GM18909 (cell line): Measurements from ENCODE around the gene ZNF541.
"Not testable (repeated sequence)": the region's sequence is repeated elsewhere in the genome, so short reads cannot be mapped to it uniquely, and the experiment has no call there.

Source experiments
- ATAC-seq: cut with Tn5 transposase; IDR thresholded peaks from one replicate; pipeline ENCODE4 v1.9.1; 2021; ENCODE audit warnings: mild to moderate bottlenecking; ENCODE audit not compliant: unreplicated experiment, poor library complexity

Gene ZNF541

DNA sequence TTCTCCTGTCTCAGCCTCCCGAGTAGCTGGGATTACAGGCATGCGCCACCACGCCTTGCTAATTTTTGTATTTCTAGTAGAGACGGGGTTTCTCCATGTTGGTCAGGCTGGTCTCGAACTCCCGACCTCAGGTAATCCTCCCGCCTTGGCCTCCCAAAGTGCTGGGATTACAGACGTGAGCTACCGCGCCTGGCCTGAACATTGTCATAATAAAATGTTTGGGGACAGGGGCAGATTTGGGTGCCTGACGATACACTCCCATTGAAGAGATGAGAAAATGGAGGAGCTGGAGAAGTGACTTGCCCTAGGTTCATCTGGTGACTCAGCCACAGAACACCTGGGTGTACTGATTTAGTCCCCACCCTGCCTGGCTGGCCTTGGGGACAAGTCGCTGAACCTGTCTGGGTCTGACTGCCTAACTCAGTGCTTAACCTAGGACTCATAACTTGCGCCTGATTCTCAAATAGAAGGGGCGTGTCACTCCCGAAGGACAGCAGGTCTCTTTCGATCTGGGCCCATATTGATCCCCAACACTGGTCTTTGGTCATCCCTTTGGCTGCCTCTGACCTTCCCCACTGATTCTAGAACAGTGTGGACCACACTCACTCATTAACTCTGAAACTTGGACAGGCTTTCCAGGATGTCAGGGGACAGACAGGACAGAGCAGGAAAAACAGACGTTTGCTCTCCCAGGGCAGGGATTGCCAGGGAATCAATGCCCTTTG, 28.4 kb upstream of the ZNF541 start:
- ATAC-seq = no peak

DNA sequence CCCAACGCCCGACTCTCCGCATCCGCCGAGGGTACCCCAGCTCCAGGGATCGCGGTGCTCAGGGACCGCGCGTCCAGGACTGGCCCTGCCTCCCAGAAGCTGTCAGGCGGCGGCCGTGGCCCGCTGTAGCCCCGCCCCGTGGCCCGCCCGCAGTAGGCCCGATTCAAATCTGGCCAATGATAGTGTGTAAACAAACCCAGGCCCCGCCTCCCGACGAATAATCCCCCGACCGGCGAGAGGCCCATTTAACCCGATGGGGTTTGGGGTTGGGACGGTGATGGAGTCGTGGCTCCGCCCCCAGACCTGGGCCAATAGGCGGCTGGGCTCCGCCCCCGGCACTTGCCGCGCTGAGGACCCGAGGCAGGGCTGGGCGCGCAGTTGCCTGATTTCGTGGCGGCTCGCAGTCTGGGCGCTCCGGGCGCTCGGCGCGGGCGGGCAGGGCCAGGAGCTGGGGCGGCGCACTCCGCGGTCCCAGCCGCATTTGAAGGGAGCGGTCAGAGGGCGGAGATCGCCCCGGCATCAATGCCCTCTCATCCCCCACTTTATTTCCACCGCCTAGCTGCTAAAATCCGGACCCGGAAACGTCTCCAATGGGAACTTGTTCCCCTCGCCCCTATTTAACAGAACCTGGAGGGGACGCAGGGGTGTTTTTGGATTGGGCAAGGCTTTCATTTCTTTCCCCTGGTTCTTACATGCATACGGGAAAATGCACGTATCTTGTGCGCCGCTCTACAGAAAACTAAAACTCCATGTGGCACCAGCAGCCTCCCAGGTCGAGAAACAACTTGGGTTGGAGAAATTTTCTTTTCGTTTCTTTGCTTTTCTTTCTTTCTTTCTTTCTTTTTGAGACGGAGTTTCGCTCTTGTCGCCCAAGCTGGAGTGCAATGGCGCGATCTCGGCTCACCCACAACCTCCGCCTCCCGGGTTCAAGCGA, 27.6 kb upstream of the ZNF541 start:
- peak; percentile 93 for ATAC-seq

DNA sequence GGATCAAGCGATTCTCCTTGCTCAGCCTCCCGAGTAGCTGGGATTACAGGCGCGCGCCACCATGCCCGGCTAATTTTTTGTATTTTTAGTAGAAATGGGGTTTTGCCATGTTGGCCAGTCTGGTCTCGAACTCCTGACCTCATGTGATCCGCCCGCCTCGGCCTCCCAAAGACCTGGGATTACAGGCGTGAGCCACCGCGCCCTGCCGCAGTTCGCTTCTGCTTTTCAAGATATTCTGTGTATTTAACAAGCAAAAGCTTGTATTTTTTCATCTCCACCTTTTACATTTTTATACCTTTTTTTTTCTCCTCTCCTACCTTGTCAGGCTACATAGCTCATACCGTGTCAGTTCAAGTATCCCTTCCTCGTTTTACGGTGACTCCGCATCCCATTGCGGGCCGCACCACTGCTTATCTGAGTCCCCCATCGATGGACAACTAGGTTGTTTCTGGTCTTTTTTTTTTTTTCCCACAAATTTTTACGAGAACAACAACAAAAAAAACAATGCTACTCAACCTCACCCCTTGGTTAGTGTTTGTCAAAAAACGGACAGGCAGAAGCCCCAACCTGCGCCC, 26.8 kb upstream of the ZNF541 start:
- not testable (repeated sequence) for ATAC-seq

DNA sequence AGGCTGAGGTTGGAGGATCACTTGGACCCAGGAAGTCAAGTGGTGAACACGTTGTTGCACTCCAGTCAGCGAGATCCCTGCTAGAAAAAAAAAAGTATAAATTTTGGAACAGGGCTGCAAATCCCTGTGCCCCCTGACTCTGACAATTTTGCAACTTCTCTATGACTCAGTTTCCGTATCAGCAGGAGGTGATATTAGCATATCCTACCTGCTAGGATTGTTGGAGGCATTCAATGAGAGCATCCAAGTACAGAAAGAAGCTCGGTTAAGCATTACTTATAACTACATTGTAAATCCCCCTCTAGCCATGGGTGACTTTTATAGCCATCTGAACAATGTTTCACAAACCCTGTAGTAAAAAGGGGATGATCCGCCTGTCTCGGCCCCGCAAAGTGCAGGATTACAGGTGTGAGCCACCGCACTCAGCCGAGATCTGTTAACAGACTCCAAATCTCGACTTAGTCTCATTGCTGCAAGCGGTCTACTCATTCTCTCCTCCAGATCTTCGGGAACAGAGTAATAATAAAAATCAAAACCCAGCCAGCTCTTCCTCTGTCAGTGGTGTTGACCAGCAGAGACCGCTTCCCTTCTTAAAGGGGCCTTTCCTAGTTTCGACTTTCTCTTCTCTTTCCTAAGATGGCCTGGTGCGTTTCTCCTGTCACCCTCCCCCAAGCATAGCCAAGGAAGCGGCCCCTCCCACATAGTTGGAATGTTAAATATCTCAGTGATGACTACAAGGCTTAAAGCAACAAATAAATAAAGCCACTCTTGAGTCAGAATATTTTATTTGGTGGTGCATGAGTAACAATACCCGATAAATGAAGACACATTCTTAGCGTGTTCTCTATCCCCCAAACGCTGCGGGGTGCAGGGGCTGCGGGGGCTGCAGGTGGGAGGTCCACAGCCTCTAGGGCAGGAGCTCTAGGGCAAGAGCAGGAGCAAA, 25.7 kb upstream of the ZNF541 start:
- ATAC-seq = no peak

DNA sequence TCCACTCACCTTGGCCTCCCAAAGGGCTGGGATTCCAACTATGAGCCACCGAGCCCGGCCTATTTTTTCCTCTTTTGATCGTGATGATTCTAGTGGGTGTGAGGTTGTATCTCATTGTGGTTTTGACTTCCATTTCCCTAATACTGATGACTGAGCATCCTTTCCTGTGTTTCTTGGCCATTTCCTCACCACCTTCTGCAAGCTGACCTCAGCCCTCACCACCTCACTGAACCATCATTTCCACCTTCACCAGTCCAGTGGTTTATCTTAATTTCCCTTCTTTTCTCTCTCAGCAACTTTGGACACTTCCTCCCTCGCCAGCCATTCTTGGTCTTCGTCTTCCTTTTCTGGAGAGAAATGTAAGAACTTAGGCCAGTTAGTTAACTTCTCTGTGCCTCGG, 23.0 kb upstream of the ZNF541 start:
- no peak for ATAC-seq

DNA sequence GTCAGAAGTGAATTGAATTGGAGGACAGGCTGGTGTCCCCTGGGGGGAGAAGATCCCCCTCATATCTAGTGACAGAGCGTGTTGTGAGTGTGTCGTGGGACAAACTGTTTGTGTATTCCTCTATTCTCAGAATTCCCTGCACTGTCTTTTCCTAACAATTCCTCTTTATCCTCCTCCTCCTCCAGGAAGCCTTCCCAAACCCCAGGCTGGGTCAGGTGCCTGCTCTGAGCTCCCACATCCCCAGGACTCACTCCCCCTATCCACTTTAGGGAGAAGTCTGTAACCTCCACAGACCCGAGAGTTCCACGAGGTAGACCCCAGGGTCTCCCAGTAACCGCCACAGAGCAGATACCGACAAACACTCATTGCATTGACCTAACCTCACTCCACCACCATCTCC, 20.9 kb upstream of the ZNF541 start:
- no peak for ATAC-seq

DNA sequence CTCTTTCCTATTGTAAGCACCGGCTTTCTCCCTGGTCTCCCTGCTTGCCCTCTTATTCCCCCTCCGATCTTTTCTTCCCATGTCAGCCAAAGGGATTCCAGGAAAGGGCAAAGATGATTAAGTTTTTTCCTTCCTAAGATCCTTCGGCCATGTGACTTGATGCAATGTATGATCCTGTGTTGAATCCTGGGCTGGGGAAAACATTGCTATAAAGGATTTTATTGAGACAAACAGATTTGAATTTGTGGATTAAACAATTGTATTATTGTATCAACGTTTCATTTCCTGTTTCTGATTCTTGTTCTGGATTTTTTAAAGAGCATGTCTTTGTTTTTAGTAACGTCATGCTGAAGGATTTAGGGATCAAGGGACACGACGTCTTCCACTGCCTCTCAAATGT, 16.9 kb upstream of the ZNF541 start:
- ATAC-seq = no peak

DNA sequence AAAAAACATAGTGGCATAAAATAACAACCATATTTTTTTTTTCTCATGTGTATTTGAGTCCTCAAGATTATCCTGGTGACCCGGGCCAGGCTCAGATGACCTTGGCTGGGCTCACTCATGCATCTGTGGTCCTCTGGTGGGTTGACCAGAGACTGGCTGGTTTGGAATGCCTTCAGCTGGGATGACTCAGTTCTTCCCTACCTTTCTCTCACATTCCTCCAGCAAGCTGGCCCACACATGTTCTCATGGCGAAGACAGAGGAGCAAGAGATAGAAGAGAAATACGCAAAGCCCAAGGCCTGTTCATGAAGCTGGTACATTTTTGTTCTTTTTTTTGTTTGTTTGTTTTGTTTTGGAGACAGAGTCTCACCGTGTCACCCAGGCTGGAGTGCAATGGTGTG, 14.3 kb upstream of the ZNF541 start:
- no peak for ATAC-seq

DNA sequence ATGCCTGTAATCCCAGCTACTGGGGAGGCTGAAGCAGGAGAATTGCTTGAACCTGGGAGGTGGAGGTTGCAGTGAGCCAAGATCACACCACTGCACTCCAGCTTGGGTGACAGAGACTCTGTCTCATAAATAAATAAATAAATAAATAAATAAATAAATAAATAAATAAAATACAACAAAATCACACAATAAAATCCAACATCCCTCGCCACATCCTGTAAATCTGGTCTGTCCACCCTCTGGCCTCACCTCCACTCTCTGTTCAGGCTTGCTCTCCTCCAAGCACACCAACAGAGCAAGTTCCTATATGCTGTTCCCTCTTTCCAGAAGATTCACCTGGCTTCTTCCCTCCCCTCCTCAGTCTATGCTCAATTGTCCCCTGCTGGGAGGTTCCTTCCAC, 10.2 kb upstream of the ZNF541 start:
- not testable (repeated sequence) for ATAC-seq

DNA sequence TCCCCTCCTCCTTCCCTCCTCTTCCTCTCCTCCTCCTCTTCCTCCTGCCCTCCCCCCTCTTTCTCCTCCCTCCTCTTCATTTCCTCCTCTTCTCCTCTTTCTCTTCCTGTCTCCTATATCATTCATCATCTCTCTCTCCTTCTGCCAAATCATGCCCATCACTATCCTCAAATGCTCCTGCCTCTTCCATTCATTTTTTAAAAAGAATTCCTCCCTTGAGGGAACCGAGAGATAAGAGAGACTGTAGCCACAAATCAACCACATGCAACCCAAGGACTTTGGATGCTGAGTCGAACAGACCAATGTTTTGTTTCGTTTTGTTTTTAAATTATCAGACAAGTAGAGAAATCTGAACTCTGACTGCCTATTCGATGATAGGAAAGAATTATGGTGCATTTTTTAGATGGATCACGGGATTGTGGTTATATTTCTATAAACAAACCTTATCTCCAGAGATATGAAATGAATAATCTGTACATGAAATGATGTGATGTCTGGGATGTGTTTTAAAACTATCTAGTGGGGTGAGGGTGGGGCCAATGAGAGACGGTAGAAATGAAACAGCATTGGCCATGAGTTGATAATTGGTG, 9.5 kb upstream of the ZNF541 start:
- ATAC-seq = no peak

DNA sequence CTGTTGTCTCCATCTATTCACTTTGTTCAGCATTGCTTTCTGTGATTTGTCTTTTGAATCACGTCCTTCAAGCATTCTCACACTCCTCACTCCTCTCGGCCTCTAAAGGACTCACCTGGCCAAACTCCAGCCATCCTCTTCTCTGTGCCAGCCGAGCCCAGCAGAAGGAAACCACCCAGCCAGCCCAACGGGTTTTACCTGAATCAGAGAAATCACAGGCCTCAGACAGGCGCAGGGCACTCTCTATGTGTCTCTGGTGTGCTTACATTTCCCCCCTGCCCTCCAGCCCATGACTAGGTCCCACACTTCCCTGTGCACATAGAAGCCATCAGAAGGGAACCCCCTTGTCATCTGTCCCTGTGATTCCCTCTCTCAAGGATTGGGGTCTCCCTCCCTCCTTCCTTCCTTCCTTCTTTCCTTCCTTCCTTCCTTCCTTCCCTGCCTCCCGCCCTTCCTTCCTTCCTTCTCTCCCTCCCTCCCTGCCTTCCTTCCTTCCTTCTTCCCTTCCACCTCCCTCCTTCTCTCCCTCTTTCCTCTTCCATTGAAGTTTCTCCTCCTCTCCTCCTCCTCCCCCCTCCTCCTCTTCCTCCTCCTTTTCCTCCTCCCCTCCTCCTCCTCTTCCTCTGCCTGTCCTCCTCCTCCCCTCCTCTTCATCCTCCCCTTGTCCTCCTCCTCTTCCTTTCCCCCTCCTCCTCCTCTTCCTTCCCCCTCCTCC, 8.8 kb upstream of the ZNF541 start:
- ATAC-seq = no peak

DNA sequence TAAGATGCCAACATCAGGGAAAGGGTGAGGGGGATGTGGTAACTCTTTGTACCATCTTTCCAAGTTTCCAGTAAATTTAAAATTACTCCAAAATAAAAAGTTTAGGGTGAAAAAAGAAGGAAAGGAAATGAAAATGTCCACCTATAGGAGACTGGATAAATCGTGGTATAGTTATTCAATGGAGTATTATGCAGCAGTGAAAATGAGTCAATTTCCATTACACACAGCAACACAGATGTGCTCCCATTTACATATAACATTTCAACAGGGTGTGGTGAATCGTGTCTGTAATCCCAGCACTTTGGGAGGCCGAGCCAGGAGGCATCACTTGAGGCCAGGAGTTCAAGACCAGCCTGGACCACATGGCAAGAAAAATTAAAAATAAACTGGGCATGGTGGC, 7.4 kb upstream of the ZNF541 start:
- ATAC-seq = no peak

DNA sequence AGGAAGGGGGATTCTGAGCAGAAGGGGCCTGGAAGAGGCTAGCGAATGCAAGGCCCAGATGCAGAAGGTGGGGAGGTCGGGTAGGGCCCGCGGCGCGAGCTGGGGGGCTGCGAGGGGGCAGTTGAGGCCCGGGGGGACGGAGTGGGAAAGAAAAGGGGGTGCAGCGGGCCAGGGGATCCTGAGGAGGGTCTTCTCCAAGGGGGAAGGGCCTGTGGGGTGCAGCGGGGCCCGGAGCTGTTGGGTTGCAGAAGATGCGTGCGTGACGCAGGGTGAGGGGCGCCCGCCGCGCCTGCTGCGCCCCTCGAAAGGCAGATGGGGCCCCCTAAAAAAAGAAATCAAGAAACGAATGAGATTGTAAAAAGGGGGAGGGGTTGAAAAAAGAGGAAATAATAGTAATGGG, 313 bp downstream of the ZNF541 start:
- ATAC-seq = no peak

DNA sequence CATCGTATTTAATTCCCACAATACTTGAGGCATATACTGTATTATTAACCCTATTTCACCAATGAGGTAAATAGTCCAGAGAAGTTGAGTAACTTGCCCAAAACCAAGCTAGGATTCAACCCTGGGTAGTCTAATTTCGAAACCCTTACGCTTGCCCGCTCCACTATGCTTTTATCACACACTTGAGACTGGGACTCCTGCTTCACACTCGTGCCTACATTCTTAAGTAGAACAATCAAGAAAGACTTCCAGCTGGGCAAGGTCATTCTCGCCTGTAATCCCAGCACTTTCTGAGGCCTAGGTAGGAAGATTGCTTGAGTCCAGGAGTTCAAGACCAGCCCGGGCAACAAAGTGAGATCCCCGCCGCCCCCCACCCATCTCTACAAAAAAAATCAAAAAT, 3.6 kb downstream of the ZNF541 start:
- ATAC-seq = no peak

DNA sequence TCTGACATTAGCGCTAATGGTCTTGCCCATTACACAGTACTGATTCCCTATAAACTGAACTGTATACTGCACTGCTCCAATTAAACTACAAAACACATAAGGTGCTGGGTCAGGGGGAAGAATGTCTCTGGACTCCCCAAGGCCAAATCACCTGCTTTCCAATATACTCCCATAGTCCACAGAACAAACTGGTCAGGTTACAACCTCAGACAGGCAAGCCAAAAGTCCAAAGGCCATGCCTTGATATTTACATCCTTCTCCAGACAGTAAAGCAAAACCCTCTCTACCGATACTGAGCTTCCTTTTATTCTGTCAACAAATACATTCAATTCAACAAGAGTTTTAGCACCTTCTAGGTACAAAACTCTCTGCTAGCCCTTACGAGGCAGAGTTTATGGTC, 8.9 kb downstream of the ZNF541 start:
- no peak for ATAC-seq

DNA sequence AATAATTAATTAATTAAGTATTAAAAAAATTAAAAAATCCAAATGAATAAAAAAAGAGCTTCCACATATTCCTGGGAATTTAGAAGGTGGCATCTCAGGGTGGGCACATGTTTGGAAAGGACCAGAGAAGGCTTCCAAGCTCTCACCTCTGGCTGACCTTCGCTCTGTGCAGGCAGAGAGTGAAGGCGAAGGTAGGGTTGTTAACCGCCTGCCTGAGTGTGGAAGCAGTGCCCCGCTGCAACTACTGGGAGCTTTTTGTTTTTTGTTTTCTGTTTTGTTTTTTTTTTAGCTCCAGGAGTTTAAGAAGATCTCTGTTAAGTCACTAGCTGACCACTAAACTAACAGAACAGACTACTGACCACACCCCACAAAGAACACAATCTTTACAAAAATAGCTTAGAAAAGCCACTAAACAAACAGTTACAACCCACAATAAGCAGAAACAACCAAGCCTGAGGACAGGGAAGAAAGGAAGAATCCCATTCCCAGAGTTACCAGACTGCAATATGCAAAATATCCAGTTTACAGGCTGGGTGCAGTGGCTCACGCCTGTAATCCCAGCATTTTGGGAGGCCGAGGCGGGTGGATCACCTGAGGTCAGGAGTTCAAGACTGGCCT, 11.4 kb downstream of the ZNF541 start:
- no peak for ATAC-seq

DNA sequence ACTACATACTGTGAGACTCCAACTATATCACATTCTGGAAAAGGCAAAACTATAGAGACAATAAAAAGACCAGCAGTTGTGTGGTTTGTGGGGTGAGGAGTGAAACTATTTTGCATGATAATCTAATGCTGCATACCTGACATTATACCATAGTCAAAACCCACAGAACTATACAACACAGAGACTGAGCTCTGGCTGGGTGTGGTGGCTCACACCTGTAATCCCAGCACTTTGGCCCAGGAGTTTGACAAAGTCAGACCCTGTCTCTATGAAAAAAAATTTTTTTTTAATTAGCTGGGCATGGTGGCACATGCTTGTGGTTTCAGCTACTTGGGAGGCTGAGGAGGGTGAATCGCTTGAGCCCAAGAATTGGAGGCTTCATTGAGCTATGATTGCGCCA, 11.9 kb downstream of the ZNF541 start:
- ATAC-seq = no peak

DNA sequence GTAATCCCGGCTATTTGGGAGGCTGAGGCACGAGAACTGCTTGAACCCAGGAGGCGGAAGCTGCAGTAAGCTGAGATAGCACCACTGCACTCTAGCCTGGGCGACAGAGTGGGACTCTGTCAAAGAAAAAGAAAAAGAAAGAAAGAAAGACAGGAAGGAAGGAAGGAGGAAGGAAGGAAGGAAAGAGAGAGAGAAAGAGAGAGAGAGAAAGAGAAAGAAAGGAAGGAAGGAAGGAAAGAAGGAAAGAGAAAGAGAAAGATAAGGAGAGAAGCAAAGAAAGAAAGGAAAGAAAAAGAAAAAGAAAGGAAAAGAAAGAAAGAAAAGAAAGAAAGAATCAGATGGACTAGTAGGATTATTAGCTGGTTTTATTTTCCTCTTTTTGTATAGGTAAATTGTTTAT, 22.8 kb downstream of the ZNF541 start:
- ATAC-seq = no peak
